Stimulated activated CD4-positive, alpha-beta T cell treated with anti-CD3 and anti-CD28 coated beads, TNF-alpha, amount 100 ng/mL, for 24 hours (primary cell): Measurements from ENCODE around the gene SEZ6L.

Experiments
- DNase-seq, 3 experiments: peaks; one replicate each; pipeline ENCODE4 v3.0.0-alpha.2; 2020; ENCODE audit warnings: low read depth in 3 of 3

The SEZ6L gene

GRCh38 chr22:26182723-26183122 lies 13.5 kb downstream of the SEZ6L start:
- no peak for DNase-seq

GRCh38 chr22:26185190-26185589 lies 15.9 kb downstream of the SEZ6L start:
- DNase-seq, result no peak

GRCh38 chr22:26188341-26188740 lies 19.1 kb downstream of the SEZ6L start:
- DNase-seq, result no peak

- no peak for DNase-seq
These were observed 25.1 kb downstream of the SEZ6L start for GRCh38 chr22:26194313-26194712.

GRCh38 chr22:26194877-26195276 lies 25.6 kb downstream of the SEZ6L start:
- DNase-seq, result no peak

- DNase-seq, result no peak
These were observed 27.4 kb downstream of the SEZ6L start for GRCh38 chr22:26196657-26197056.

- no peak for DNase-seq
These were observed 28.2 kb downstream of the SEZ6L start for GRCh38 chr22:26197425-26197824.

GRCh38 chr22:26199665-26200064 lies 30.4 kb downstream of the SEZ6L start:
- DNase-seq, result no peak

- no peak for DNase-seq
These were observed 33.1 kb downstream of the SEZ6L start for GRCh38 chr22:26202280-26202924.

GRCh38 chr22:26205494-26205893 lies 36.2 kb downstream of the SEZ6L start:
- no peak for DNase-seq

- no peak for DNase-seq
These were observed 41.1 kb downstream of the SEZ6L start for GRCh38 chr22:26210334-26210733.

- no peak for DNase-seq
These were observed 44.6 kb downstream of the SEZ6L start for GRCh38 chr22:26213826-26214225.

GRCh38 chr22:26214466-26214865 lies 45.2 kb downstream of the SEZ6L start:
- DNase-seq, result no peak

GRCh38 chr22:26215736-26216135 lies 46.5 kb downstream of the SEZ6L start:
- DNase-seq, result no peak

GRCh38 chr22:26225207-26225606 lies 55.9 kb downstream of the SEZ6L start:
- DNase-seq, result no peak

GRCh38 chr22:26226538-26227297 lies 57.5 kb downstream of the SEZ6L start:
- no peak for DNase-seq

- no peak for DNase-seq
These were observed 60.6 kb downstream of the SEZ6L start for GRCh38 chr22:26229910-26230309.

GRCh38 chr22:26234296-26234695 lies 65.0 kb downstream of the SEZ6L start:
- DNase-seq, result no peak

- DNase-seq, result no peak
These were observed 66.7 kb downstream of the SEZ6L start for GRCh38 chr22:26235792-26236487.

- DNase-seq, result no peak
These were observed 67.7 kb downstream of the SEZ6L start for GRCh38 chr22:26236991-26237390.

- DNase-seq, result no peak
These were observed 69.3 kb downstream of the SEZ6L start for GRCh38 chr22:26238596-26238995.

GRCh38 chr22:26239581-26239980 lies 70.3 kb downstream of the SEZ6L start:
- no peak for DNase-seq

- DNase-seq, result no peak
These were observed 72.1 kb downstream of the SEZ6L start for GRCh38 chr22:26241361-26241760.
